ENCODE data around the gene PDSS2. TPM values are rescaled to one million over a fixed set of nuclear protein-coding genes. Genes with fewer than 3 reads are reported as not detected.

Gene PDSS2
- total and polyA plus RNA-seq, 2 of the 8 experiments (the other 6 are each of a cell fraction or from before 2014, with no cell fraction given): 10.7 to 16.1 TPM

DNA sequence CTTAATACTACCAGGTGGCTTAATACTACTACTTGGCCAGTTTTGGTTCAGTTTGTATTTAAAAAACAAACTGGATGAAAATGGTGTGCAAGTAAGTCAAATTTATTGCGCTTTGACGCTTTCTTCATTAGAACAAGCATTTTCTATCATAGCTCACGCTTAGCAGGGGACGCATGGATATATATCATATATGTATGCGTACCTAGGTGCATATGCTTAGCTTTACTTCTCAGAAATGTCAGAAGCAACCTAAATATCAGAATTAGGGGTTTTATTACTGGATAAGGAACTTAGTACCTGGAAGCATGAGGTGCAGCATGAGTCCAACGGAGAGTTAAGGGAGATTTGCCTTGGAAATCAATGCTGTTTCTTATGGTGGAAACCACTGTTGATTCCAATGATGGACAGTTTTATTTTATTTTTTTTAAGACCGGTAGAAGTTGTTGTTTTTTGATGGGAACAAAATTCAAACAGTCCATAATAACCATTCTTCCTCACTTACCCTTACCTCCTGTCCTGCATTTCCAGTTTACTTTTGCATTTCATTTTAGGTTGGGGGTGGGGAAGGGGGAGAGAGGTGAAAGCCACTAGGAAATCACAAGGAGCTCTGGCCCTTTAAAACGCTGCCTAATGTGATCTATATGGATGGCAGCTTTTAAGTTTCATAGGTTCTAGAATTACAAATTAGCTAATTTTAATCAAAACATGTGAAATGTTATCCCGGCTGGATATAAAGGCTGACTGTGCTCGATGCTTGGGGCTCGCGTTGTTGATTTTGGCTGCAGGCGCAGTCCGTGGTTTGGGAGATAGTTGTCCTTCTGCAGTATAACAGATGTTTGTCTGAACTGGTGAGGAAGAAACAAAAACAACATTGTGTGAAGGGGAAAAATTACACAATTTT lies 32.6 kb upstream of the PDSS2 start:
- Histone ChIP-seq H4K8ac (ENCODE audit: extremely low read depth, insufficient read depth, low read length) (no peak overlapping the region), H3K36me3 (ENCODE audit: control insufficient read depth in 2 of 4, insufficient read depth in 4 of 4, low read length in 3 of 4) (no peaks in the 10 kb centered on the region), H3K9me3 (ENCODE audit: insufficient read depth in 2 of 2, low read depth in 1 of 2, low read length in 1 of 2) (no peaks in the 10 kb centered on the region), H4K20me1 (replicated peaks in 1 of 2; ENCODE audit: control insufficient read depth in 1 of 2, insufficient read depth in 2 of 2, low read length in 2 of 2) (peaks cover 0 to 2% of the 10 kb centered on the region in 2 experiments), H3K4me1 (replicated peaks in 1 of 4; ENCODE audit: control insufficient read depth in 3 of 4, insufficient read depth in 4 of 4, low read length in 3 of 4) (peaks cover 0 to 14% (median 10%) of the 10 kb centered on the region in 4 experiments; a peak in 6 of 7 replicates), H3K79me1 (ENCODE audit: low read depth, low read length) (no peaks in the 10 kb centered on the region; the same call in 1 of the 2 replicates), H4K91ac (replicated peaks; ENCODE audit: insufficient read length, low read length) (no peak overlapping the region), H2BK12ac (ENCODE audit: low read depth, low read length) (no peak overlapping the region), H2BK5ac (ENCODE audit: low read depth, low read length) (no peak overlapping the region), H3K27me3 (replicated peaks in 1 of 4; ENCODE audit: control insufficient read depth in 3 of 4, extremely low read depth in 1 of 4, insufficient read depth in 3 of 4, low read length in 3 of 4) (peaks cover 6 to 38% (median 21%) of the 10 kb centered on the region in 4 experiments; a peak in 6 of 7 replicates), H3K18ac (ENCODE audit: extremely low read depth, low read length) (no peak overlapping the region), H2BK120ac (replicated peaks; ENCODE audit: low read depth, low read length) (no peak overlapping the region), H3K23ac (ENCODE audit: insufficient read length) (no peak overlapping the region), H4K5ac (ENCODE audit: insufficient read length, low read depth, low read length) (no peak overlapping the region), H2AK5ac (ENCODE audit: low read depth, low read length) (no peak overlapping the region), H3K27ac (ENCODE audit: low read depth, low read length) (no peak overlapping the region), H3K56ac (replicated peaks; ENCODE audit: insufficient read length, low read depth, low read length) (no peak overlapping the region), H3K9ac (replicated peaks in 1 of 4; ENCODE audit: extremely low read depth in 1 of 4, low read depth in 3 of 4, low read length in 3 of 4) (no peak overlapping the region), H2BK15ac (ENCODE audit: low read length) (no peak overlapping the region), H3K79me2 (ENCODE audit: control insufficient read depth in 1 of 2, insufficient read depth in 2 of 2, low read length in 2 of 2) (no peaks in the 10 kb centered on the region), H3K14ac (ENCODE audit: insufficient read length) (no peak overlapping the region), H3K4ac (replicated peaks; ENCODE audit: insufficient read length, low read depth, low read length) (no peak overlapping the region), H3K4me2 (ENCODE audit: insufficient read depth in 1 of 2, low read depth in 2 of 2, low read length in 2 of 2) (peak overlapping the region; percentile 82 to 99), H3K4me3 (ENCODE audit: extremely low read depth in 1 of 4, insufficient read depth in 2 of 4, low read depth in 3 of 4, low read length in 4 of 4) (peak overlapping the region; percentile 63 to 91 (median 86); a peak in 7 of 8 replicates), H2AFZ (ENCODE audit: low read length) (no peak overlapping the region), H3K23me2 (ENCODE audit: low read depth, low read length) (peaks cover 26% of the 10 kb centered on the region), H2BK20ac (ENCODE audit: low read length) (no peak overlapping the region)
- POLR2A ChIA-PET (ENCODE audit: partially characterized antibody): interaction anchor here (0.8 to 5.4 kb wide), 3 partner anchors 32 to 160 kb away, joined by 3 to 26 read pairs (median 3); partner anchors contain the start of gene PDSS2
- FAIRE-seq: no peak
- DNase-seq (ENCODE audit: low read depth in 1 of 2, low spot score in 2 of 2): no peak
- WGBS, 2 experiments (ENCODE audit: extremely low coverage in 1 of 2, insufficient coverage in 1 of 2, insufficient read length in 1 of 2, insufficient replicate concordance in 2 of 2, low coverage in 1 of 2, low lambda C conversion rate in 2 of 2, missing lambda C conversion rate in 1 of 2): 38% methylated on average over 14 of the region's 14 CpGs; no CpG with 5 or more reads in 1 of the 2 experiments
- CTCF ChIA-PET (ENCODE audit: partially characterized antibody): interaction anchor here (0.7 to 3.9 kb wide), 6 partner anchors 76 to 375 kb away, joined by 3 to 14 read pairs (median 4); no protein-coding TSS in a partner anchor
- no peak for TF ChIP-seq SIX5 (IDR thresholded peaks at IDR 0.05; ENCODE audit: low read depth, low read length)
